ENCODE data around the gene HLTF. TPM values are rescaled to one million over a fixed set of nuclear protein-coding genes. Genes with fewer than 3 reads are reported as not detected.

The HLTF gene
- total RNA-seq, 1 experiment from 2014 or later: 73.4 TPM

- DNase-seq (ENCODE audit: low read depth, low spot score) (no peak), ATAC-seq (no peak)
- no TSS peak for BruUV-seq (replicated peaks)
- no peak for TF ChIP-seq ZFX (IDR thresholded peaks at IDR 0.05)
- no peak for TF ChIP-seq MAX (IDR thresholded peaks at IDR 0.05)
- no peak for TF ChIP-seq CEBPB (IDR thresholded peaks at IDR 0.05; ENCODE audit: low read depth)
- TF ChIP-seq POLR2AphosphoS5 (IDR thresholded peaks at IDR 0.05; ENCODE audit: low read depth, low read length): no peak
- TF ChIP-seq SIN3A (IDR thresholded peaks at IDR 0.05; ENCODE audit: low read depth): no peak
- TF ChIP-seq EZH2 (IDR thresholded peaks at IDR 0.05): no peak
- Histone ChIP-seq H3K9me2 (ENCODE audit: insufficient read depth) (no peaks in the 10 kb centered on the region), H3K27ac (ENCODE audit: low read depth, low read length) (no peak overlapping the region), H3K4me3 (replicated peaks in 1 of 2; ENCODE audit: low read depth in 1 of 2, low read length in 2 of 2) (no peak overlapping the region), H3K36me3 (ENCODE audit: control insufficient read depth in 1 of 2, insufficient read depth in 2 of 2, low read length in 2 of 2) (peaks cover 0 to 3% of the 10 kb centered on the region in 2 experiments; a peak in 1 of 4 replicates), H4K20me1 (ENCODE audit: insufficient read depth) (no peaks in the 10 kb centered on the region), H3K79me2 (ENCODE audit: insufficient read depth, low read length) (peaks cover 17% of the 10 kb centered on the region), H3K9ac (ENCODE audit: low read length) (no peak overlapping the region), H2AFZ (ENCODE audit: low read depth, low read length, poor library complexity, severe bottlenecking) (no peak overlapping the region), H3K4me2 (ENCODE audit: low read length) (no peak overlapping the region), H3K4me1 (ENCODE audit: control insufficient read depth in 1 of 2, insufficient read depth in 2 of 2, low read length in 2 of 2) (peaks cover 2 to 16% of the 10 kb centered on the region in 2 experiments; a peak in 2 of 4 replicates), H3K27me3 (ENCODE audit: insufficient read depth, low read length) (no peaks in the 10 kb centered on the region), H3K9me3 (ENCODE audit: control insufficient read depth in 1 of 2, insufficient read depth in 1 of 2, low read depth in 1 of 2, low read length in 2 of 2) (no peaks in the 10 kb centered on the region)
- CTCF ChIA-PET: no interaction called here
- POLR2A ChIA-PET: no interaction called here
- RAD21 ChIA-PET (ENCODE audit: low non-redundant PET in 1 of 2, low total read pairs in 2 of 2, uncharacterized antibody in 2 of 2, unreplicated experiment in 2 of 2): no interaction called here
- intact Hi-C loops (cut with micrococcal nuclease): no loop called here
Measured at GRCh38 chr3:149089395-149089794, 3.1 kb upstream of the HLTF start.

- intact Hi-C loops (cut with micrococcal nuclease): no loop called here
- ChIA-PET CTCF (no interaction called here), RAD21 (ENCODE audit: low non-redundant PET in 1 of 2, low total read pairs in 2 of 2, uncharacterized antibody in 2 of 2, unreplicated experiment in 2 of 2) (no interaction called here), POLR2A (no interaction called here)
- no peak for TF ChIP-seq ZNF274 (IDR thresholded peaks at IDR 0.05; ENCODE audit: low read depth, low read length)
- TF ChIP-seq CEBPB (IDR thresholded peaks at IDR 0.05; ENCODE audit: low read depth): no peak
- no peak for TF ChIP-seq ZBTB33 (IDR thresholded peaks at IDR 0.05; ENCODE audit: extremely low read depth, insufficient replicate concordance, low read length)
- no peak for TF ChIP-seq SP1 (IDR thresholded peaks at IDR 0.05; ENCODE audit: low read depth)
- no peak for TF ChIP-seq ELF1 (IDR thresholded peaks at IDR 0.05; ENCODE audit: borderline replicate concordance, low read depth)
- TF ChIP-seq POLR2A (IDR thresholded peaks at IDR 0.05; ENCODE audit: borderline replicate concordance, extremely low read depth, insufficient read depth, insufficient read length): no peak
- Histone ChIP-seq H3K4me1 (ENCODE audit: control insufficient read depth in 1 of 2, insufficient read depth in 2 of 2, low read length in 2 of 2) (peaks cover 2 to 16% of the 10 kb centered on the region in 2 experiments; a peak in 2 of 4 replicates), H3K4me3 (replicated peaks in 1 of 2; ENCODE audit: low read depth in 1 of 2, low read length in 2 of 2) (no peak overlapping the region), H3K9me3 (ENCODE audit: control insufficient read depth in 1 of 2, insufficient read depth in 1 of 2, low read depth in 1 of 2, low read length in 2 of 2) (no peaks in the 10 kb centered on the region), H3K27ac (ENCODE audit: low read depth, low read length) (no peak overlapping the region), H3K4me2 (ENCODE audit: low read length) (no peak overlapping the region), H2AFZ (ENCODE audit: low read depth, low read length, poor library complexity, severe bottlenecking) (peak overlapping the region; percentile 24), H4K20me1 (ENCODE audit: insufficient read depth) (no peaks in the 10 kb centered on the region), H3K9me2 (ENCODE audit: insufficient read depth) (no peaks in the 10 kb centered on the region), H3K79me2 (ENCODE audit: insufficient read depth, low read length) (peaks cover 39% of the 10 kb centered on the region), H3K27me3 (ENCODE audit: insufficient read depth, low read length) (no peaks in the 10 kb centered on the region), H3K9ac (ENCODE audit: low read length) (no peak overlapping the region), H3K36me3 (ENCODE audit: control insufficient read depth in 1 of 2, insufficient read depth in 2 of 2, low read length in 2 of 2) (peaks cover 7 to 9% of the 10 kb centered on the region in 2 experiments; a peak in 2 of 4 replicates)
- BruUV-seq (replicated peaks): no TSS peak
- DNase-seq (ENCODE audit: low read depth, low spot score) (no peak), ATAC-seq (no peak)
Measured at GRCh38 chr3:149087208-149087607, 875 bp upstream of the HLTF start.

All from HCT116 (cell line).